Thoracic aorta (tissue), 2 donors: ENCODE data around the gene ARFGAP1. TPM values are rescaled to one million over a fixed set of nuclear protein-coding genes. Genes with fewer than 3 reads are reported as not detected.
"Not testable (repeated sequence)": the region's sequence is repeated elsewhere in the genome, so short reads cannot be mapped to it uniquely, and the experiment has no call there.

ENCODE experiments used
- ATAC-seq: fragments of 150-250 bp; one replicate; pipeline ENCODE4 v1.8.0; 2017; ENCODE audit warnings: low read depth; ENCODE audit not compliant: insufficient number of reproducible peaks, low FRiP score
- DNase-seq: peaks from one replicate; pipeline ENCODE4 v3.0.0-alpha.2; 2020; ENCODE audit warnings: low spot score
- H3K27ac ChIP-seq, 2 donors: fragments of 200-600 bp; sonication (generic); 1 replicate in 1 of 2; 2 replicates in 1 of 2; pipeline ENCODE4 v1.5.1; 2016; ENCODE audit warnings: mild to moderate bottlenecking in 2 of 2, moderate library complexity in 2 of 2
- H3K27me3 ChIP-seq: fragments of 200-600 bp; sonication (generic); replicated peaks from 2 replicates; pipeline ENCODE4 v1.6.0; 2016; ENCODE audit warnings: mild to moderate bottlenecking; ENCODE audit not compliant: insufficient read depth
- H3K36me3 ChIP-seq: fragments of 200-600 bp; sonication (generic); one replicate; pipeline ENCODE4 v1.5.1; 2016
- H3K4me1 ChIP-seq, 2 donors: fragments of 200-600 bp; sonication (generic); 1 replicate in 1 of 2; 2 replicates in 1 of 2; pipeline versions ENCODE4 v1.5.1 to v1.6.0; 2016; ENCODE audit warnings: low read depth in 2 of 2, mild to moderate bottlenecking in 1 of 2; ENCODE audit not compliant: control insufficient read depth in 1 of 2
- H3K4me3 ChIP-seq: fragments of 200-600 bp; sonication (generic); 2 replicates; pipeline ENCODE4 v1.5.1; 2016; ENCODE audit warnings: mild to moderate bottlenecking
- H3K9me3 ChIP-seq: fragments of 200-600 bp; sonication (generic); 2 replicates; pipeline ENCODE4 v1.5.1; 2016
- total RNA-seq, 2 donors: library from RNA; depleted of rRNA; stranded (reverse); fragments of >200 nt; gene quantifications; one replicate each; pipeline versions ENCODE4 v1.1.0 to v1.2.3, GENCODE V29; 2016
- TF ChIP-seq, protein P1 (sequence below): fragments of 200-600 bp; sonication (generic); IDR thresholded peaks from one replicate; pipeline ENCODE4 v1.5.1; 2019; ENCODE audit warnings: antibody characterized with exemption

Gene ARFGAP1
- total RNA-seq, 2 donors from 2014 or later, result 110 to 119 TPM

- ATAC-seq, result no peak
- DNase-seq, result no peak
- no peaks in the 10 kb centered on the region for H3K9me3 ChIP-seq
- H3K27me3 ChIP-seq, result no peaks in the 10 kb centered on the region
- H3K4me1 ChIP-seq, result no peaks in the 10 kb centered on the region
- TF ChIP-seq, protein P1, sequence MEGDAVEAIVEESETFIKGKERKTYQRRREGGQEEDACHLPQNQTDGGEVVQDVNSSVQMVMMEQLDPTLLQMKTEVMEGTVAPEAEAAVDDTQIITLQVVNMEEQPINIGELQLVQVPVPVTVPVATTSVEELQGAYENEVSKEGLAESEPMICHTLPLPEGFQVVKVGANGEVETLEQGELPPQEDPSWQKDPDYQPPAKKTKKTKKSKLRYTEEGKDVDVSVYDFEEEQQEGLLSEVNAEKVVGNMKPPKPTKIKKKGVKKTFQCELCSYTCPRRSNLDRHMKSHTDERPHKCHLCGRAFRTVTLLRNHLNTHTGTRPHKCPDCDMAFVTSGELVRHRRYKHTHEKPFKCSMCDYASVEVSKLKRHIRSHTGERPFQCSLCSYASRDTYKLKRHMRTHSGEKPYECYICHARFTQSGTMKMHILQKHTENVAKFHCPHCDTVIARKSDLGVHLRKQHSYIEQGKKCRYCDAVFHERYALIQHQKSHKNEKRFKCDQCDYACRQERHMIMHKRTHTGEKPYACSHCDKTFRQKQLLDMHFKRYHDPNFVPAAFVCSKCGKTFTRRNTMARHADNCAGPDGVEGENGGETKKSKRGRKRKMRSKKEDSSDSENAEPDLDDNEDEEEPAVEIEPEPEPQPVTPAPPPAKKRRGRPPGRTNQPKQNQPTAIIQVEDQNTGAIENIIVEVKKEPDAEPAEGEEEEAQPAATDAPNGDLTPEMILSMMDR, result no peak
- no peak overlapping the region for H3K27ac ChIP-seq
- H3K4me3 ChIP-seq, result no peak overlapping the region
- no peaks in the 10 kb centered on the region for H3K36me3 ChIP-seq
Measured at GRCh38 chr20:63331741-63332400, 59.3 kb downstream of the ARFGAP1 start.

GRCh38 chr20:63332488-63333240 is 60.1 kb downstream of the ARFGAP1 start:
- H3K27me3 ChIP-seq, result no peaks in the 10 kb centered on the region
- no peak for DNase-seq

GRCh38 chr20:63333241-63333836 is 60.7 kb downstream of the ARFGAP1 start:
- no peaks in the 10 kb centered on the region for H3K27me3 ChIP-seq
- no peaks in the 10 kb centered on the region for H3K36me3 ChIP-seq
- DNase-seq (no peak), ATAC-seq (no peak)
- TF ChIP-seq, protein P1, result no peak
- no peaks in the 10 kb centered on the region for H3K9me3 ChIP-seq
- H3K4me3 ChIP-seq, result no peak overlapping the region
- no peak overlapping the region for H3K27ac ChIP-seq
- no peaks in the 10 kb centered on the region for H3K4me1 ChIP-seq

More at GRCh38 chr20:63332488-63333240, 60.1 kb downstream of the ARFGAP1 start:
- Histone ChIP-seq H3K4me1 (no peaks in the 10 kb centered on the region), H3K36me3 (no peaks in the 10 kb centered on the region), H3K9me3 (no peaks in the 10 kb centered on the region), H3K4me3 (no peak overlapping the region), H3K27ac (no peak overlapping the region)
- TF ChIP-seq, protein P1, result no peak
- no peak for ATAC-seq

GRCh38 chr20:63334356-63334755 is 61.7 kb downstream of the ARFGAP1 start:
- H3K27me3 ChIP-seq, result no peaks in the 10 kb centered on the region

GRCh38 chr20:63335060-63335459 is 62.4 kb downstream of the ARFGAP1 start:
- not testable (repeated sequence) for H3K4me1 ChIP-seq, H3K27ac ChIP-seq, H3K27me3 ChIP-seq, DNase-seq, H3K4me3 ChIP-seq, H3K36me3 ChIP-seq, H3K9me3 ChIP-seq, ATAC-seq

More at GRCh38 chr20:63334356-63334755, 61.7 kb downstream of the ARFGAP1 start:
- Histone ChIP-seq H3K4me1 (no peaks in the 10 kb centered on the region), H3K4me3 (no peak overlapping the region), H3K27ac (no peak overlapping the region), H3K9me3 (no peaks in the 10 kb centered on the region), H3K36me3 (no peaks in the 10 kb centered on the region)
- ATAC-seq (no peak), DNase-seq (no peak)
- TF ChIP-seq, protein P1, result no peak
